AG04449 (cell line): ENCODE data around the gene VCL.
"Not testable (repeated sequence)": the region's sequence is repeated elsewhere in the genome, so short reads cannot be mapped to it uniquely, and the experiment has no call there.

Experiments used
- CTCF ChIA-PET: fragments of 350-600 bp; formaldehyde crosslinking; extraction: SDS; loops from one replicate; lab custom pipeline; 2021; ENCODE audit warnings: antibody characterized with exemption; lab: Yijun Ruan, JAX
- POLR2A ChIA-PET: fragments of 400-600, 350-600 bp; formaldehyde crosslinking; extraction: SDS; loops from one replicate; lab custom pipeline; 2020; ENCODE audit warnings: antibody characterized with exemption, inconsistent platforms; lab: Yijun Ruan, JAX
- DNase-seq: peaks from one replicate; pipeline ENCODE4 v3.0.0-alpha.2; 2010; ENCODE audit warnings: low read depth, low spot score
- H3K4me3 ChIP-seq: 2 replicates; pipeline ENCODE4 v1.5.1; 2011; ENCODE audit warnings: low read depth, mild to moderate bottlenecking, control low read depth, low read length
- TF ChIP-seq, protein P1 (sequence below): IDR thresholded peaks from one replicate; pipeline ENCODE4 v1.5.1; 2011; ENCODE audit warnings: mild to moderate bottlenecking, moderate library complexity, low read length, control low read depth, inconsistent platforms; ENCODE audit not compliant: insufficient read depth; ENCODE audit errors: missing control alignments

Gene VCL

DNA sequence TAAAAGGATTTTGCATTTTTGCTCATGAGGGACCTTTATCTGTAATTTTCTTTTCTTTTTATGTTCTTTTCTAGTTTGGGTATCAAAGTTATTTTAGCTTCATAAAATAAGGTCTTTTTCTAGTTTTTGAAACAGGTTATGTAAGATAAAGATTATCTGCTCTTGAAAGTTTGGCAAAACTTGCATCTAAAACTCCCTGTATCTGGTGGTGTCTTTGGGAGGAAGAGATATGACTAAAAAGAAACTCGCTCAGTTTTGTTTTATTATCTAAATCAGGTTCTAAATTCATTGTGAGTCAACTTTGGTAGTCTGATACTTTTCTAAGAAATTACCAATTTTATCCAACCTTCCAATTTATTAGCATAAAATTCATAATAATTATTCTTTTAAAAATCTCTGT, 55.1 kb downstream of the VCL start:
- DNase-seq: no peak
- CTCF ChIA-PET: interaction anchor here (3.5 kb wide), 1 partner anchor 28 kb away, joined by 12 read pairs; no protein-coding TSS in a partner anchor
- POLR2A ChIA-PET: interaction anchor here (1.5 kb wide), 1 partner anchor 54 kb away, joined by 3 read pairs; no protein-coding TSS in a partner anchor
- no peak overlapping the region for H3K4me3 ChIP-seq
- TF ChIP-seq, protein P1, sequence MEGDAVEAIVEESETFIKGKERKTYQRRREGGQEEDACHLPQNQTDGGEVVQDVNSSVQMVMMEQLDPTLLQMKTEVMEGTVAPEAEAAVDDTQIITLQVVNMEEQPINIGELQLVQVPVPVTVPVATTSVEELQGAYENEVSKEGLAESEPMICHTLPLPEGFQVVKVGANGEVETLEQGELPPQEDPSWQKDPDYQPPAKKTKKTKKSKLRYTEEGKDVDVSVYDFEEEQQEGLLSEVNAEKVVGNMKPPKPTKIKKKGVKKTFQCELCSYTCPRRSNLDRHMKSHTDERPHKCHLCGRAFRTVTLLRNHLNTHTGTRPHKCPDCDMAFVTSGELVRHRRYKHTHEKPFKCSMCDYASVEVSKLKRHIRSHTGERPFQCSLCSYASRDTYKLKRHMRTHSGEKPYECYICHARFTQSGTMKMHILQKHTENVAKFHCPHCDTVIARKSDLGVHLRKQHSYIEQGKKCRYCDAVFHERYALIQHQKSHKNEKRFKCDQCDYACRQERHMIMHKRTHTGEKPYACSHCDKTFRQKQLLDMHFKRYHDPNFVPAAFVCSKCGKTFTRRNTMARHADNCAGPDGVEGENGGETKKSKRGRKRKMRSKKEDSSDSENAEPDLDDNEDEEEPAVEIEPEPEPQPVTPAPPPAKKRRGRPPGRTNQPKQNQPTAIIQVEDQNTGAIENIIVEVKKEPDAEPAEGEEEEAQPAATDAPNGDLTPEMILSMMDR: no peak

DNA sequence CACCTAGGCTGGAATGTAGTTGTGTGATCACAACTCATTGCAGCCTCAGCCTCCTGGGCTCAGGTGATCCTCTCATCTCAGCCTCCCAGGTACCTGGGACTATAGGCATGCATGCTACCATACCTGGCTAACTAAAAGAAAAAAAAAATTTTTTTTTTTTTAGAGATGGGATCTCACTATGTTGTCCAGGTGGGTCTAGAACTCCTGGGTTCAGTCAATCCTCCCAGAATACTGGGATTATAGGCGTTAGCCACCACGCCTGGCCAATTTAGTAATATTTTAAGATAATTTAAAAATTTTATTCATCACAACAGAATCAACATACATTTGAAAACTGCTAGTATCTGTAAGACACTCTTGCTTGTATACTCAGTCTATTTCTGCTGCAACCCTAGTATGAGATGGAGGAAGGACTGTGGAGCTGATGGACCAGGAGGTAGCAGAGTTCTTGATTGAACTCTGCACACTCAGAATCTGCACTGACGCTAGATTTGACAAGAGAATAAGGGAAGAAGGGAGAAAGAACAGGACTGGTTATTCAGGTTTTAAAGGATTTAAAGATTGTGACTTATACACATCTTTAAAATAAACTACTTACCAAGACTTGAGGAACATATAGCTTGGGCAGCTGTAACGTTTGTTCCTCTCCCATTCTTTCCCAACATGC, 57.6 kb downstream of the VCL start:
- CTCF ChIA-PET: interaction anchor here (0.8 to 3.5 kb wide), 5 partner anchors 8 to 176 kb away, joined by 3 to 12 read pairs (median 4); no protein-coding TSS in a partner anchor

DNA sequence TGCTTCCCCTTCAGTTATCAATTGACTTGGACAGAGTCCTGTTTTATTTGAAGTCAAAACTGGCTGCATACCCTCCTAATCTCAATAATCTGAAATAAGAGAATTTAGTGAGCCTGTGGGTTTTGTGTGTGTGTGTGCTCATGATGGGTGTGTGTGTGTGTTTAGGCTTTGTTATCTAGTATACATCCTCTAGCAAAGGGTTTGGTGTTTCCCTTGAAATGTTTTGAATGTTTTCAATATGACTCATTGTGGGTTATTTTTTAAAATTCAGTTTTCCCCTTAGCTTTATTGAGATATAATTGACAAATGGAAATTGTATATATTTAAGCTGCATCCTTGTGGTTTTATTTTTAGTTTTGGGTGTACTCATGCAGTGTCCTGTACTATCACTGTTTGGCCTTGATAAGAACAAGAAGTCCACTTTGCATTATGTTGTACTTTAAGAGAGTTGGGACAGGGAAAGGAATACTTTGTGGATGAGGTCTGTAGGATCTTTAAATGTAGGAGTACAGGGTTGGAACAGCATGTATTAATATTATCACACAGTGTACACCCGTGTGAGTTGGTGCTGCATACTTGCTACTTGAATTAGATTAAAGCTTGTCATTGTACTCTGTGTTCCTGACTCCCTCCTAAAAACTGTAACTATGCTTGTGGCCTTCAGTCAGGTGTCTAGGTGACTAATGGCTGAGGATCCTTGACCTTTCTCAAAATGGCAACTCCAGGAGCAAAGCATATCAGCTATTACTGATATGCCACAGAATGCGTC, 58.3 kb downstream of the VCL start:
- CTCF ChIA-PET: interaction anchor here (0.7 to 1.5 kb wide), 5 partner anchors 9 to 176 kb away, joined by 3 to 5 read pairs (median 4); no protein-coding TSS in a partner anchor
- DNase-seq: peak; percentile 38
- no peak overlapping the region for H3K4me3 ChIP-seq
- TF ChIP-seq, protein P1: no peak
- POLR2A ChIA-PET: interaction anchor here (0.8 kb wide), 1 partner anchor 8 kb away, joined by 3 read pairs; no protein-coding TSS in a partner anchor

More for the DNA sequence above, 57.6 kb downstream of the VCL start:
- TF ChIP-seq, protein P1: no peak
- DNase-seq: no peak
- POLR2A ChIA-PET: no interaction called here
- no peak overlapping the region for H3K4me3 ChIP-seq

DNA sequence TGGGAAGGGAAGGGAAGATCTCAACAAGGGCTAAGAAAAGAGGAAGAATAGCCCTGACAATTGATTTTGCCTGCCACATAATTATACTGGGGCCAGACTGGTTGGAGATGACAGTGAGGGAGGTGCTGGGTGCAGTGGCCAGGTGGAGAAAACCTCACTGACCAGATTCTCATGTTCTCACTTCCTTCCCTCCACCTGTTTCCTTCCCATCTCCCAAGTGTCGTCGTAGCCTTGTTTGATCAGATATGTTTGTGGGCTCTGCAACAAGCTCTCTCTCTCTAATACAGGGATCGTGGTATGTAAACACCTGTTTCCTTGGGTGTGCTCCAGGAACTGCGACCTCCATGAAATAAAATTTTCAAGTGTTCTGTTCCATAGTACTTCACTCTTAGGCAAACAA, 60.2 kb downstream of the VCL start:
- ChIA-PET CTCF (interaction anchor here (1.0 to 1.3 kb wide), 5 partner anchors 12 to 172 kb away, joined by 3 to 4 read pairs (median 3); no protein-coding TSS in a partner anchor), POLR2A (no interaction called here)
- TF ChIP-seq, protein P1: no peak
- no peak overlapping the region for H3K4me3 ChIP-seq
- DNase-seq: no peak

DNA sequence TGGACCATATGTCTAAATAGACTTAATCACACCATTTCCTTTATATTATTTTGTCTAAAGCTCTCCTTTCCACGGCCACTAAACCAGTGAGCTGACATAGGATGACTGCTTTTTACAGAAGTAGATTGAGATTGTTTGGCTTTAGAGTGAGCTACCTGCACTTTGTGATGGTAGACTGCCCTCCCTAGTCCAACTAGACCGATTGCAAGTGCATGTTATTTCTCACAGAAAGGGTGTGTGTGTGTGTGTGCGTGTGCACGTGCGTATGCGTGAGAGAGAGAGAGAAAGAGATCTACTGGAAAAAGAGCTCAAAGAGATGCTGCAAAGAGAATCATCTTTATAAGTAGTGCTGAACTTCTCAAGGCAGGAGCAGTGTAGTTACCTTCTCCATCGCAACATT, 60.7 kb downstream of the VCL start:
- ChIA-PET CTCF (interaction anchor here (1.0 to 1.3 kb wide), 5 partner anchors 12 to 172 kb away, joined by 3 to 4 read pairs (median 3); no protein-coding TSS in a partner anchor), POLR2A (no interaction called here)
- no peak overlapping the region for H3K4me3 ChIP-seq
- DNase-seq: no peak
- TF ChIP-seq, protein P1: no peak

DNA sequence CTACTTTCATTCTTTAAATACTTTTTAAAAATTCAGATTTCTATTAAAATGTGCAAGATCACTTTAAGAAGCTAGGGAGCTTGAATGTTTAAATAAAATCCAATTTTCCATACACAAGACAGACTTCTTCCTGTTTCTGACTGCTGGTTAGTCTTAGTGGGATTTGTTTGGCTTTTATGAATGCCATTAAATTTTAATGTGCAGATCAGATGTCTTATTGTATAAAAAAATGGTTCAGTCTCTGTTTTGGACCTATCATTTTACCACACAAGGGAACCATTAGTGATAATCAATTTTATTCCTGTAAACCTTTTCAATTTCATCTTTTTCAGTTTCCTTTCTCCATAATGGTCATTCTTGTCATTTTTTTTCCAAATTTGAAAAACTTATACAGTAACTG, 63.2 kb downstream of the VCL start:
- no peak for DNase-seq
- ChIA-PET POLR2A (interaction anchor here (1.4 kb wide), 1 partner anchor 13 kb away, joined by 4 read pairs; no protein-coding TSS in a partner anchor), CTCF (interaction anchor here (1.0 kb wide), 1 partner anchor 15 kb away, joined by 3 read pairs; no protein-coding TSS in a partner anchor)
- H3K4me3 ChIP-seq: no peak overlapping the region
- TF ChIP-seq, protein P1: no peak

DNA sequence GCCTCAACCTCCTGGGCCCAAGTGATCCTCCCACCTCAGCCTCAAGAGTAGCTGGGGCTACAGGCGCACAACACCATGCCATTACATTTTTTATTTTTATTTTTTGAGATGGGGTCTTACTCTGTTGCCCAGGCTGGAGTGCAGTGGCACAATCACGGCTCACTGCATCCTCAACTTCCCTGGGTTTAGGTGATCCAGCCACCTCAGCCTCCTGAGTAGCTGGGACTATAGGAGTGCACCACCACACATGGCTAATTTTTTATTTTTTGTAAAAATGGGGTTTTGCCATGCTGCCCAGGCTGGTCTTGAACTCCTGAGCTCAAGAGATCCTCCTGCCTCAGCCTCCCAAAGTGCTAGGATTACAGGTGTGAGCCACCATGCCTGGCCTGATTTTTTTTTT, 64.1 kb downstream of the VCL start:
- CTCF ChIA-PET: interaction anchor here (0.6 to 1.0 kb wide), 2 partner anchors 14 to 121 kb away, joined by 3 read pairs; no protein-coding TSS in a partner anchor
- H3K4me3 ChIP-seq, POLR2A ChIA-PET, DNase-seq: not testable (repeated sequence)
